Astrocyte (in vitro differentiated cells and primary cell): ENCODE results near the gene ZNF214.

Experiments used
- CTCF ChIP-seq: IDR thresholded peaks from 2 replicates; pipeline ENCODE4 v1.5.1; 2011; ENCODE audit warnings: low read depth, mild to moderate bottlenecking, inconsistent platforms, low read length, moderate library complexity; ENCODE audit not compliant: insufficient read depth
- EZH2 ChIP-seq: IDR thresholded peaks from 2 replicates; pipeline ENCODE4 v1.6.1; 2012; ENCODE audit warnings: mild to moderate bottlenecking, low read length, inconsistent platforms; ENCODE audit not compliant: insufficient read depth

- no peak for TF ChIP-seq CTCF
- TF ChIP-seq EZH2, result no peak
Observed at GRCh38 chr11:7028141-7028540, 8.0 kb upstream of the ZNF214 start.
